Neural progenitor cell (in vitro differentiated cells): ENCODE data around the gene RAD51B.

Source experiments
- CTCF ChIP-seq: fragments of 200-600 bp; sonication (generic); IDR thresholded peaks from 2 replicates; pipeline ENCODE4 v1.5.1; 2017; ENCODE audit warnings: antibody characterized with exemption, mild to moderate bottlenecking
- EZH2 ChIP-seq: fragments of 200-600 bp; sonication (generic); IDR thresholded peaks from 2 replicates; pipeline ENCODE4 v1.6.1; 2017; ENCODE audit warnings: antibody characterized with exemption, mild to moderate bottlenecking, moderate library complexity

DNA sequence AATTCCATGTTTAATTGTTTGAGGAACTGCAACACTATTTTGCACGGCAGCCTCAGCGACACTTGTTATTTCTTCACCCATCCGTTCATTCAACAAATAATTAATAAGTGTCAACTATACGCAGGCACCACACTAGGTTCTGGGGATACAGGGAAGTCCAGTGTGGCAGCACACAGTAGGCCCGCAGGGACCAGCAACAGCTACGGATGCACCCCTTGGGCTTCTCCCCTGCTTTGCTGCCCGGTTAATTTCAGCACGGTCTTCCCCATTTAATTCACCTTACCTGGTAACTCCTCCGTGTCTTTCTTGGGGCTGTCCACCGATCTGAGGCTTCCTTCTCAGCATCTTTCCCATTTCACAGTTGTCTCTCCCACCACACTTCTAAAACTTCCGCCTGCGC lies 925.0 kb downstream of the RAD51B start:
- TF ChIP-seq CTCF: no peak
- TF ChIP-seq EZH2: no peak
